HEK293 (cell line): Measurements from ENCODE around the gene SPIRE1.

Experiments used
- CTCF ChIA-PET: fragments of 350-600 bp; formaldehyde crosslinking; extraction: SDS; loops from one replicate; lab custom pipeline; 2021; ENCODE audit warnings: antibody characterized with exemption; lab: Yijun Ruan, JAX
- POLR2A ChIA-PET: fragments of 300-600 bp; formaldehyde crosslinking; extraction: SDS; loops from one replicate; lab custom pipeline; 2020; ENCODE audit warnings: antibody characterized with exemption, inconsistent platforms; lab: Yijun Ruan, JAX
- H3K27ac ChIP-seq: fragments of 200-500 bp; sonication (Bioruptor generic); 2 replicates; pipeline ENCODE4 v1.5.1; 2014; ENCODE audit warnings: low read depth, low read length, control low read depth, inconsistent platforms; ENCODE audit errors: extremely low read depth
- H3K36me3 ChIP-seq, 2 experiments: fragments of 200-500 bp in 1 of 2; sonication (Bioruptor generic) in 1 of 2; 1 replicate in 1 of 2; 2 replicates in 1 of 2; pipeline ENCODE4 v1.5.1; 2014 to 2017; ENCODE audit warnings: inconsistent platforms in 2 of 2, low read length in 2 of 2; ENCODE audit not compliant: control insufficient read depth in 2 of 2, insufficient read depth in 1 of 2
- H3K4me1 ChIP-seq: fragments of 200-500 bp; sonication (Bioruptor generic); 2 replicates; pipeline ENCODE4 v1.5.1; 2014; ENCODE audit warnings: mild to moderate bottlenecking, low read length, inconsistent platforms; ENCODE audit not compliant: control insufficient read depth, insufficient read depth
- H3K4me3 ChIP-seq: 2 replicates; pipeline ENCODE4 v1.5.1; 2011; ENCODE audit warnings: low read depth, mild to moderate bottlenecking, control low read depth, low read length, moderate library complexity
- H3K9me3 ChIP-seq: fragments of 200-500 bp; sonication (Bioruptor generic); 2 replicates; pipeline ENCODE4 v1.5.1; 2014; ENCODE audit warnings: low read depth, low read length, inconsistent platforms; ENCODE audit not compliant: control insufficient read depth, insufficient read depth
- HOXA7 ChIP-seq: sonication (generic); formaldehyde crosslinking; IDR thresholded peaks from 2 replicates; pipeline ENCODE4 v1.8.1; 2022; ENCODE audit warnings: missing genetic modification reagents, borderline replicate concordance
- KLF1 ChIP-seq: fragments of 450-650 bp; formaldehyde crosslinking; IDR thresholded peaks from 2 replicates; pipeline ENCODE4 v1.5.1; 2016; ENCODE audit warnings: missing biosample characterization, missing genetic modification characterization
- KLF7 ChIP-seq: fragments of 450-650 bp; formaldehyde crosslinking; IDR thresholded peaks from 2 replicates; pipeline ENCODE4 v1.5.1; 2016; ENCODE audit warnings: missing biosample characterization, missing genetic modification characterization, borderline replicate concordance
- YY2 ChIP-seq: fragments of 450-650 bp; formaldehyde crosslinking; IDR thresholded peaks from 2 replicates; pipeline ENCODE4 v1.5.1; 2016; ENCODE audit warnings: missing biosample characterization, missing genetic modification characterization
- ZFP3 ChIP-seq: fragments of 450-650 bp; formaldehyde crosslinking; IDR thresholded peaks from 2 replicates; pipeline ENCODE4 v1.5.1; 2016; ENCODE audit warnings: low read depth, missing biosample characterization, missing genetic modification characterization
- ZNF16 ChIP-seq: fragments of 450-650 bp; formaldehyde crosslinking; IDR thresholded peaks from 2 replicates; pipeline ENCODE4 v1.5.1; 2016; ENCODE audit warnings: low read depth, missing biosample characterization, missing genetic modification characterization
- ZNF2 ChIP-seq: fragments of 450-650 bp; formaldehyde crosslinking; IDR thresholded peaks from 2 replicates; pipeline ENCODE4 v1.5.1; 2016; ENCODE audit warnings: missing biosample characterization, missing genetic modification characterization
- ZNF341 ChIP-seq: fragments of 450-650 bp; formaldehyde crosslinking; IDR thresholded peaks from 2 replicates; pipeline ENCODE4; 2016; ENCODE audit warnings: low read depth, missing biosample characterization, missing genetic modification characterization
- ZNF404 ChIP-seq: fragments of 450-650 bp; formaldehyde crosslinking; IDR thresholded peaks from 2 replicates; pipeline ENCODE4 v1.5.1; 2017; ENCODE audit warnings: missing biosample characterization, missing genetic modification characterization
- ZNF423 ChIP-seq: fragments of 450-650 bp; formaldehyde crosslinking; IDR thresholded peaks from 2 replicates; pipeline ENCODE4 v1.5.1; 2016; ENCODE audit warnings: missing biosample characterization, missing genetic modification characterization
- ZNF510 ChIP-seq: fragments of 450-650 bp; formaldehyde crosslinking; IDR thresholded peaks from 2 replicates; pipeline ENCODE4 v1.5.1; 2018; ENCODE audit warnings: mild to moderate bottlenecking, missing genetic modification characterization, missing biosample characterization; ENCODE audit not compliant: insufficient replicate concordance
- ZNF558 ChIP-seq: fragments of 450-650 bp; formaldehyde crosslinking; IDR thresholded peaks from 2 replicates; pipeline ENCODE4 v1.5.1; 2016; ENCODE audit warnings: missing biosample characterization, missing genetic modification characterization
- ZNF776 ChIP-seq: fragments of 450-650 bp; formaldehyde crosslinking; IDR thresholded peaks from 2 replicates; pipeline ENCODE4 v1.5.0; 2017; ENCODE audit warnings: missing biosample characterization, missing genetic modification characterization, borderline replicate concordance
- ZSCAN30 ChIP-seq: fragments of 450-650 bp; IDR thresholded peaks from 2 replicates; pipeline ENCODE4 v1.5.1; 2018; ENCODE audit warnings: missing biosample characterization, mild to moderate bottlenecking, missing genetic modification characterization, moderate library complexity
- TF ChIP-seq, protein P1 (sequence below): fragments of 450-650 bp; IDR thresholded peaks from 2 replicates; pipeline ENCODE4 v1.5.1; 2018; ENCODE audit warnings: missing biosample characterization, missing genetic modification characterization
- TF ChIP-seq, protein P2 (sequence below): fragments of 450-650 bp; formaldehyde crosslinking; IDR thresholded peaks from 2 replicates; pipeline ENCODE4 v1.5.1; 2016; ENCODE audit warnings: missing biosample characterization, missing genetic modification characterization
- TF ChIP-seq, protein P3 (sequence below): fragments of 450-650 bp; formaldehyde crosslinking; IDR thresholded peaks from 2 replicates; pipeline ENCODE4 v1.5.1; 2016; ENCODE audit warnings: missing biosample characterization, missing genetic modification characterization
- TF ChIP-seq, protein P4 (sequence below): fragments of 450-650 bp; formaldehyde crosslinking; IDR thresholded peaks from 2 replicates; pipeline ENCODE4; 2016; ENCODE audit warnings: missing biosample characterization, missing genetic modification characterization
- TF ChIP-seq, protein P5 (sequence below): fragments of 450-650 bp; formaldehyde crosslinking; IDR thresholded peaks from 2 replicates; pipeline ENCODE4 v1.5.1; 2016; ENCODE audit warnings: missing biosample characterization, missing genetic modification characterization

Gene SPIRE1

DNA sequence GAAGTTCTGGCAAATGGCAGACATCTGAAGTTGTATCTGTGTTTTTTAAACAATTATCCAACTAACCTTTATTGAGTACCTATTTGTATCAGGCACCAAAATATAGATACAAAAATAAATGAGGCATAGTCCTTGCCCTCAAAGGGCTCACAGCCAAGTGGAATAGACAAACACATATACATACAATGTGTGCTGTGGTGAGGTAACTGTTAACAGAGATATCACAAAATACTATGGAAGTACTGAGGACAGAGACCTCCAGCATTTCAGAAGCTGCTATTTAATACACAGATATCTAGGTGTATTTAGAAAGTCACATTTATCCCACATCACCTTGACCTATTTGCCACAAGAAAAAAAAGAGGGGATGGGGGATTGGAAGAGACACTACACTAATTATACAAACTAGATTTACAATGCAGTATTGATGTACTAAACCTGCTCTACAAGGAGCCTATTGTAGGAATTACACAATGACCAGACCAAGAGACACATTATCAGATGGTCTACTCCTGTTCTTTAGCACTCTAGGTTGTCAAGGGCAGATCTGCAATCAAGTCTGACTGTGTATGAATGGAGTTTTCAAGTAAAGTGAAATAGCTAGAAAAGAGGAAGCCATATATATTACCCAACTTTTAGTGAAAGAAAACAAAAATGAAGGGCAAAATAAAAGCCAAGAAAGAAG is 62.2 kb downstream of the SPIRE1 start:
- Histone ChIP-seq H3K36me3 (no peaks in the 10 kb centered on the region; a peak in 1 of 3 replicates), H3K4me1 (peaks cover 6% of the 10 kb centered on the region; the same call in 1 of the 2 replicates), H3K4me3 (no peak overlapping the region), H3K9me3 (no peaks in the 10 kb centered on the region), H3K27ac (no peak overlapping the region)
- TF ChIP-seq KLF1 (no peak), ZNF776 (tag by site-specific recombination) (no peak), ZNF2 (tag by site-specific recombination) (no peak), ZFP3 (tag by site-specific recombination) (no peak), ZSCAN30 (tag by site-specific recombination) (no peak), ZNF404 (no peak)
- TF ChIP-seq, protein P1, sequence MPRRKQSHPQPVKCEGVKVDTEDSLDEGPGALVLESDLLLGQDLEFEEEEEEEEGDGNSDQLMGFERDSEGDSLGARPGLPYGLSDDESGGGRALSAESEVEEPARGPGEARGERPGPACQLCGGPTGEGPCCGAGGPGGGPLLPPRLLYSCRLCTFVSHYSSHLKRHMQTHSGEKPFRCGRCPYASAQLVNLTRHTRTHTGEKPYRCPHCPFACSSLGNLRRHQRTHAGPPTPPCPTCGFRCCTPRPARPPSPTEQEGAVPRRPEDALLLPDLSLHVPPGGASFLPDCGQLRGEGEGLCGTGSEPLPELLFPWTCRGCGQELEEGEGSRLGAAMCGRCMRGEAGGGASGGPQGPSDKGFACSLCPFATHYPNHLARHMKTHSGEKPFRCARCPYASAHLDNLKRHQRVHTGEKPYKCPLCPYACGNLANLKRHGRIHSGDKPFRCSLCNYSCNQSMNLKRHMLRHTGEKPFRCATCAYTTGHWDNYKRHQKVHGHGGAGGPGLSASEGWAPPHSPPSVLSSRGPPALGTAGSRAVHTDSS (tag by site-specific recombination) = no peak
- TF ChIP-seq, protein P2, sequence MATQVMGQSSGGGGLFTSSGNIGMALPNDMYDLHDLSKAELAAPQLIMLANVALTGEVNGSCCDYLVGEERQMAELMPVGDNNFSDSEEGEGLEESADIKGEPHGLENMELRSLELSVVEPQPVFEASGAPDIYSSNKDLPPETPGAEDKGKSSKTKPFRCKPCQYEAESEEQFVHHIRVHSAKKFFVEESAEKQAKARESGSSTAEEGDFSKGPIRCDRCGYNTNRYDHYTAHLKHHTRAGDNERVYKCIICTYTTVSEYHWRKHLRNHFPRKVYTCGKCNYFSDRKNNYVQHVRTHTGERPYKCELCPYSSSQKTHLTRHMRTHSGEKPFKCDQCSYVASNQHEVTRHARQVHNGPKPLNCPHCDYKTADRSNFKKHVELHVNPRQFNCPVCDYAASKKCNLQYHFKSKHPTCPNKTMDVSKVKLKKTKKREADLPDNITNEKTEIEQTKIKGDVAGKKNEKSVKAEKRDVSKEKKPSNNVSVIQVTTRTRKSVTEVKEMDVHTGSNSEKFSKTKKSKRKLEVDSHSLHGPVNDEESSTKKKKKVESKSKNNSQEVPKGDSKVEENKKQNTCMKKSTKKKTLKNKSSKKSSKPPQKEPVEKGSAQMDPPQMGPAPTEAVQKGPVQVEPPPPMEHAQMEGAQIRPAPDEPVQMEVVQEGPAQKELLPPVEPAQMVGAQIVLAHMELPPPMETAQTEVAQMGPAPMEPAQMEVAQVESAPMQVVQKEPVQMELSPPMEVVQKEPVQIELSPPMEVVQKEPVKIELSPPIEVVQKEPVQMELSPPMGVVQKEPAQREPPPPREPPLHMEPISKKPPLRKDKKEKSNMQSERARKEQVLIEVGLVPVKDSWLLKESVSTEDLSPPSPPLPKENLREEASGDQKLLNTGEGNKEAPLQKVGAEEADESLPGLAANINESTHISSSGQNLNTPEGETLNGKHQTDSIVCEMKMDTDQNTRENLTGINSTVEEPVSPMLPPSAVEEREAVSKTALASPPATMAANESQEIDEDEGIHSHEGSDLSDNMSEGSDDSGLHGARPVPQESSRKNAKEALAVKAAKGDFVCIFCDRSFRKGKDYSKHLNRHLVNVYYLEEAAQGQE (tag by site-specific recombination) = no peak
- ChIA-PET POLR2A (no interaction called here), CTCF (no interaction called here)

DNA sequence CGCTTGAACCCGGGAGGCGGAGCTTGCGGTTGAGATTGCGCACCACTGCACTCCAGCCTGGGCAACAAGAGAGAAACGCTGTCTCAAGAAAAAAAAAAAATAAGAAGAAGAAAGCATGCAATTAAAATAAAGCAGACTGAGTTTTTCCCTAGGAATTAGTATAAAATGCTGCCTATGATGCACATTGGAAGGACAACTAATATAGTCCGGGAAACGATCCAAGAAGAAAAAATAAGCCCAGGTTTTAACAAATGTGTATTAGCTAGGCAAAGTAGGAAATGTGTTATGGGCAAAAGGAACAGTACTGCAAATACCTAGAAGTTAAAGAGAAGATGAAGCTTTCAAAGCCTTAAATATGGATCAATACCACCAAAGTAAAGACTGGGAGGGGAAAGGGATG is 64.0 kb downstream of the SPIRE1 start:
- TF ChIP-seq ZNF510 (no peak), ZNF423 (no peak), ZNF558 (no peak), YY2 (no peak), ZNF2 (tag by site-specific recombination) (no peak), KLF7 (tag by site-specific recombination) (no peak), ZNF16 (tag by site-specific recombination) (no peak), ZNF341 (tag by site-specific recombination) (no peak), HOXA7 (CRISPR knock-in tag) (no peak), ZNF776 (tag by site-specific recombination) (no peak)
- TF ChIP-seq, protein P3, sequence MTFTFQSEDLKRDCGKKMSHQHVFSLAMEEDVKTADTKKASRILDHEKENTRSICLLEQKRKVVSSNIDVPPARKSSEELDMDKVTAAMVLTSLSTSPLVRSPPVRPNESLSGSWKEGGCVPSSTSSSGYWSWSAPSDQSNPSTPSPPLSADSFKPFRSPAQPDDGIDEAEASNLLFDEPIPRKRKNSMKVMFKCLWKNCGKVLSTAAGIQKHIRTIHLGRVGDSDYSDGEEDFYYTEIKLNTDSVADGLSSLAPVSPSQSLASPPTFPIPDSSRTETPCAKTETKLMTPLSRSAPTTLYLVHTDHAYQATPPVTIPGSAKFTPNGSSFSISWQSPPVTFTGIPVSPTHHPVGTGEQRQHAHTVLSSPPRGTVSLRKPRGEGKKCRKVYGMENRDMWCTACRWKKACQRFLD (tag by site-specific recombination) = no peak
- TF ChIP-seq, protein P4, sequence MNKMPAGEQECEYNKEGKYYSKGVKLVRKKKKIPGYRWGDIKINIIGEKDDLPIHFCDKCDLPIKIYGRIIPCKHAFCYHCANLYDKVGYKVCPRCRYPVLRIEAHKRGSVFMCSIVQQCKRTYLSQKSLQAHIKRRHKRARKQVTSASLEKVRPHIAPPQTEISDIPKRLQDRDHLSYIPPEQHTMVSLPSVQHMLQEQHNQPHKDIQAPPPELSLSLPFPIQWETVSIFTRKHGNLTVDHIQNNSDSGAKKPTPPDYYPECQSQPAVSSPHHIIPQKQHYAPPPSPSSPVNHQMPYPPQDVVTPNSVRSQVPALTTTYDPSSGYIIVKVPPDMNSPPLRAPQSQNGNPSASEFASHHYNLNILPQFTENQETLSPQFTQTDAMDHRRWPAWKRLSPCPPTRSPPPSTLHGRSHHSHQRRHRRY (tag by site-specific recombination) = no peak
- TF ChIP-seq, protein P5, sequence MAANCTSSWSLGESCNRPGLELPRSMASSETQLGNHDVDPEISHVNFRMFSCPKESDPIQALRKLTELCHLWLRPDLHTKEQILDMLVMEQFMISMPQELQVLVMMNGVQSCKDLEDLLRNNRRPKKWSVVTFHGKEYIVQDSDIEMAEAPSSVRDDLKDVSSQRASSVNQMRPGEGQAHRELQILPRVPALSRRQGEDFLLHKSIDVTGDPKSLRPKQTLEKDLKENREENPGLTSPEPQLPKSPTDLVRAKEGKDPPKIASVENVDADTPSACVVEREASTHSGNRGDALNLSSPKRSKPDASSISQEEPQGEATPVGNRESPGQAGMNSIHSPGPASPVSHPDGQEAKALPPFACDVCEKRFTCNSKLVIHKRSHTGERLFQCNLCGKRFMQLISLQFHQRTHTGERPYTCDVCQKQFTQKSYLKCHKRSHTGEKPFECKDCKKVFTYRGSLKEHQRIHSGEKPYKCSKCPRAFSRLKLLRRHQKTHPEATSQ (tag by site-specific recombination) = no peak
- TF ChIP-seq, all 188 proteins: peak for 0
- Histone ChIP-seq H3K36me3 (no peaks in the 10 kb centered on the region; a peak in 1 of 3 replicates), H3K4me1 (peaks cover 15% of the 10 kb centered on the region; the same call in 1 of the 2 replicates), H3K4me3 (no peak overlapping the region), H3K27ac (no peak overlapping the region), H3K9me3 (no peaks in the 10 kb centered on the region)
- ChIA-PET CTCF (no interaction called here), POLR2A (no interaction called here)
